Thoracic aorta (tissue), 2 donors: ENCODE measurements around the gene KCNE5. TPM values are rescaled to one million over a fixed set of nuclear protein-coding genes. Genes with fewer than 3 reads are reported as not detected.
"Not testable (repeated sequence)": the region's sequence is repeated elsewhere in the genome, so short reads cannot be mapped to it uniquely, and the experiment has no call there.

Experiments
- ATAC-seq: fragments of 150-250 bp; one replicate; pipeline ENCODE4 v1.8.0; 2017; ENCODE audit warnings: low read depth; ENCODE audit not compliant: insufficient number of reproducible peaks, low FRiP score
- DNase-seq: peaks from one replicate; pipeline ENCODE4 v3.0.0-alpha.2; 2020; ENCODE audit warnings: low spot score
- H3K27ac ChIP-seq, 2 donors: fragments of 200-600 bp; sonication (generic); 1 replicate in 1 of 2; 2 replicates in 1 of 2; pipeline ENCODE4 v1.5.1; 2016; ENCODE audit warnings: mild to moderate bottlenecking in 2 of 2, moderate library complexity in 2 of 2
- H3K27me3 ChIP-seq: fragments of 200-600 bp; sonication (generic); replicated peaks from 2 replicates; pipeline ENCODE4 v1.6.0; 2016; ENCODE audit warnings: mild to moderate bottlenecking; ENCODE audit not compliant: insufficient read depth
- H3K36me3 ChIP-seq: fragments of 200-600 bp; sonication (generic); one replicate; pipeline ENCODE4 v1.5.1; 2016
- H3K4me1 ChIP-seq, 2 donors: fragments of 200-600 bp; sonication (generic); 1 replicate in 1 of 2; 2 replicates in 1 of 2; pipeline versions ENCODE4 v1.5.1 to v1.6.0; 2016; ENCODE audit warnings: low read depth in 2 of 2, mild to moderate bottlenecking in 1 of 2; ENCODE audit not compliant: control insufficient read depth in 1 of 2
- H3K4me3 ChIP-seq: fragments of 200-600 bp; sonication (generic); 2 replicates; pipeline ENCODE4 v1.5.1; 2016; ENCODE audit warnings: mild to moderate bottlenecking
- H3K9me3 ChIP-seq: fragments of 200-600 bp; sonication (generic); 2 replicates; pipeline ENCODE4 v1.5.1; 2016
- total RNA-seq, 2 donors: library from RNA; depleted of rRNA; stranded (reverse); fragments of >200 nt; gene quantifications; one replicate each; pipeline versions ENCODE4 v1.1.0 to v1.2.3, GENCODE V29; 2016
- TF ChIP-seq, protein P1 (sequence below): fragments of 200-600 bp; sonication (generic); IDR thresholded peaks from one replicate; pipeline ENCODE4 v1.5.1; 2019; ENCODE audit warnings: antibody characterized with exemption

KCNE5 gene
- total RNA-seq, 2 donors from 2014 or later: 1.3 TPM; not detected in 1

DNA sequence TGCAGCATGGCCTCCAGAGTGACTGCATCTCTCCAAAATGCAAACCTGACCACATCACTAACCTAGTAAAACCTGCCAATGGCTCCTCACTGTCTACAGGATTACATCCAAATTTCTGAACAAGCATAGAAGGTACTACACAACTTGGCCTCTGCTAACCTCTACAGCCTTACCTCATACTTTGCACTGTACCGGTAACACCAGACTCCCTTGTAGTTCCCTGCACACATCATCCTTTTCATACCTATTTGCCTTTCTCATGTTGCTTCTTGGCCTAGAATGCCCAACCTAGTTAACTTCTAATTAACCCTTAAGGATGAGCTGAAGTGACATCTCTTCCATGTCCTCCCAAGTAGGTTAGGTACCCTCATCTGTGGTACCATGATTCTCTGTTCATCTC lies 33.4 kb upstream of the KCNE5 start:
- Histone ChIP-seq H3K27me3 (no peaks in the 10 kb centered on the region), H3K27ac (no peak overlapping the region), H3K9me3 (no peaks in the 10 kb centered on the region), H3K4me1 (no peaks in the 10 kb centered on the region), H3K4me3 (no peak overlapping the region), H3K36me3 (no peaks in the 10 kb centered on the region)
- TF ChIP-seq, protein P1, sequence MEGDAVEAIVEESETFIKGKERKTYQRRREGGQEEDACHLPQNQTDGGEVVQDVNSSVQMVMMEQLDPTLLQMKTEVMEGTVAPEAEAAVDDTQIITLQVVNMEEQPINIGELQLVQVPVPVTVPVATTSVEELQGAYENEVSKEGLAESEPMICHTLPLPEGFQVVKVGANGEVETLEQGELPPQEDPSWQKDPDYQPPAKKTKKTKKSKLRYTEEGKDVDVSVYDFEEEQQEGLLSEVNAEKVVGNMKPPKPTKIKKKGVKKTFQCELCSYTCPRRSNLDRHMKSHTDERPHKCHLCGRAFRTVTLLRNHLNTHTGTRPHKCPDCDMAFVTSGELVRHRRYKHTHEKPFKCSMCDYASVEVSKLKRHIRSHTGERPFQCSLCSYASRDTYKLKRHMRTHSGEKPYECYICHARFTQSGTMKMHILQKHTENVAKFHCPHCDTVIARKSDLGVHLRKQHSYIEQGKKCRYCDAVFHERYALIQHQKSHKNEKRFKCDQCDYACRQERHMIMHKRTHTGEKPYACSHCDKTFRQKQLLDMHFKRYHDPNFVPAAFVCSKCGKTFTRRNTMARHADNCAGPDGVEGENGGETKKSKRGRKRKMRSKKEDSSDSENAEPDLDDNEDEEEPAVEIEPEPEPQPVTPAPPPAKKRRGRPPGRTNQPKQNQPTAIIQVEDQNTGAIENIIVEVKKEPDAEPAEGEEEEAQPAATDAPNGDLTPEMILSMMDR: no peak
- ATAC-seq (no peak), DNase-seq (no peak)

GRCh38 chrX:109657364-109657763 lies 32.4 kb upstream of the KCNE5 start:
- H3K4me1 ChIP-seq, H3K9me3 ChIP-seq, H3K36me3 ChIP-seq, H3K27ac ChIP-seq, DNase-seq, H3K27me3 ChIP-seq, H3K4me3 ChIP-seq, ATAC-seq: not testable (repeated sequence)

DNA sequence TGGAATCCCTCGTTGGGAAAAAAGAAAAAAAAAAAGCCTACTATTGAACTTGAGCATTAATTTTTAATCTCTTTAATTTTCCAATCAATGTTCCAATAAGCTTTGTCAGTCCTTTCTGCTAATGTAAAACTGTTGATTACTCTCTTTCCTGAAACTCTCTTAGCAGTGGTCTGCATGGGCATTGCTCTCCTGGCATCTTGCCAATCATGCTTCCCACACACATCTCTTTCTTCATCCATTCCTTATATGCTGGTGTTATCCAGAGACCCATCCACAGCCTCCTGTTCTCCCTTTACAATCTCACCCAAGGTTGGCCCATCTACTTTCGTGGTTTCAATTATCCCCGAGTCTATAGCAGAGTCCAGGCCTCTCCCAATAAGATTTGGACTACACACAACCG lies 31.8 kb upstream of the KCNE5 start:
- ATAC-seq: no peak
- Histone ChIP-seq H3K27me3 (no peaks in the 10 kb centered on the region), H3K36me3 (no peaks in the 10 kb centered on the region)

DNA sequence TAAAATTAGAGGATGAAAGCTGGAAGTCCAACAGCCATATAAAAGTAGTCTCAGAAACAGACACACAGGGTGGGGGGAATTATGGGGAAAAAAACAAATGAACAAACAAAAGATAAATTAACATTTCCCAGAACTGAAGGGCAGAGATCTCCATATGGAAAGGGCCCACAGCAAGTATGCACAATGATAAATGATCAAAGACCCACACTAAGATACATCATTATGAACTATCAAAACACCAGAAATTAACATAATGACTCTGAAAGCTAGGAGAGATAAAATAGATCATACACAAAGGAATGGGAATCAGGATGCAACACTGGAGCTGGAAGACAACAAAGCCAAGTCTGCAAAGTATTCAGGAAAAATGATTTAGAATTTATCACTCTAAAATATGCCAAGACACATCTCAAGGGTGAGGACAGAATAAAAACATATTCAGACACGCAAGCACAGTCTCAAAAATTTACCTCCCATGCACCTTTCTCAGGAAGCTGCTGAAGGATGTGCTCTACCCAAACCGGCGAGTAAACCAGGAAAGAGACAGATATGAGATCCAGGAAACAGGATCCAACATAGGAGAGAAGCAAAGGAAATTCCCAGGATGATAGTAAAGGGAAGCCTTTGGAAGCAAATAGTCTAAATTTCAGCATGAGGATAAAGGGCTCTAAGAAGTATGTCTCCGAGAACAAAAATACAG lies 30.7 kb upstream of the KCNE5 start:
- no peaks in the 10 kb centered on the region for H3K9me3 ChIP-seq
- no peaks in the 10 kb centered on the region for H3K27me3 ChIP-seq
- no peaks in the 10 kb centered on the region for H3K4me1 ChIP-seq
- DNase-seq (no peak), ATAC-seq (no peak)
- no peak overlapping the region for H3K27ac ChIP-seq
- TF ChIP-seq, protein P1: no peak
- no peaks in the 10 kb centered on the region for H3K36me3 ChIP-seq
- H3K4me3 ChIP-seq: no peak overlapping the region

More for the DNA sequence above, 31.8 kb upstream of the KCNE5 start:
- H3K27ac ChIP-seq: no peak overlapping the region
- no peaks in the 10 kb centered on the region for H3K9me3 ChIP-seq
- TF ChIP-seq, protein P1: no peak
- H3K4me3 ChIP-seq: no peak overlapping the region
- H3K4me1 ChIP-seq: no peaks in the 10 kb centered on the region
- DNase-seq: no peak

GRCh38 chrX:109654516-109655109 lies 29.6 kb upstream of the KCNE5 start:
- Histone ChIP-seq H3K4me3 (no peak overlapping the region), H3K36me3 (no peaks in the 10 kb centered on the region)
- no peak for ATAC-seq

GRCh38 chrX:109644671-109645070 lies 19.7 kb upstream of the KCNE5 start:
- H3K9me3 ChIP-seq, ATAC-seq, H3K27me3 ChIP-seq, DNase-seq, H3K4me3 ChIP-seq, H3K36me3 ChIP-seq, H3K4me1 ChIP-seq, H3K27ac ChIP-seq: not testable (repeated sequence)

More at GRCh38 chrX:109654516-109655109, 29.6 kb upstream of the KCNE5 start:
- DNase-seq: no peak
- Histone ChIP-seq H3K9me3 (no peaks in the 10 kb centered on the region), H3K27ac (no peak overlapping the region), H3K4me1 (no peaks in the 10 kb centered on the region), H3K27me3 (no peaks in the 10 kb centered on the region)
- TF ChIP-seq, protein P1: no peak
